ENCODE measurements around the gene CHI3L2. TPM values are rescaled to one million over a fixed set of nuclear protein-coding genes. Genes with fewer than 3 reads are reported as not detected.

Gene CHI3L2
- total RNA-seq, 1 donor from 2014 or later = 0.23 TPM

DNA sequence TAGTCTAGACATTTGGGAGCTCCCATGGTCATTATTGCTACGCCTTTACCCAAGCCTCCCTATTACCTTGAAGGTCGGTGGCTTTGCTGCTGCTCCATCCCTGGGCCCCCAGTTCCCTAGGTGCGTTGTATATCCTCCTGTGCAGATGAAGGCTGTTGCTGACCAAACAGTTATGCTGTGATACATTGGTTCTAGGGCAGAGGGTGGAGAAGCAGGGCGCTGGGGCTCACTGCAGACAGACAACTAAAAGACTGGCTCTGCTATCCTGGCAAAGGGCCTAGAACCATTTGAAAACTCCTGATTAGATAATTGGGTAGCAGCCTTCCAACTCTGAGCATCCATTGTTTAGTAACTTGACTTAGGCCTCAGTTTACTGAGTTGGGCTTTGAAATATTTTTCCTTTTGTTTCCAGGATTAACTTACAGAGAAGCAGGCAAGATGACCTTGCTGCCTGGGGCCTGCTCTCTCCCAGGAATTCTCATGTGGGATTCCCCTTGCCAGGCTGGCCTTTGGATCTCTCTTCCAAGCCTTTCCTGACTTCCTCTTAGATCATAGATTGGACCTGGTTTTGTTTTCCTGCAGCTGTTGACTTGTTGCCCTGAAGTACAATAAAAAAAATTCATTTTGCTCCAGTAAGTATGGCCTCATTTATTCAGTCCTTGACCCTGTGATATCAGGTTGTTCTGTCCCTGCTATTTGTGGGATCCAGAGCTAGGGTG, 15.5 kb downstream of the CHI3L2 start:
- no peak for ATAC-seq

DNA sequence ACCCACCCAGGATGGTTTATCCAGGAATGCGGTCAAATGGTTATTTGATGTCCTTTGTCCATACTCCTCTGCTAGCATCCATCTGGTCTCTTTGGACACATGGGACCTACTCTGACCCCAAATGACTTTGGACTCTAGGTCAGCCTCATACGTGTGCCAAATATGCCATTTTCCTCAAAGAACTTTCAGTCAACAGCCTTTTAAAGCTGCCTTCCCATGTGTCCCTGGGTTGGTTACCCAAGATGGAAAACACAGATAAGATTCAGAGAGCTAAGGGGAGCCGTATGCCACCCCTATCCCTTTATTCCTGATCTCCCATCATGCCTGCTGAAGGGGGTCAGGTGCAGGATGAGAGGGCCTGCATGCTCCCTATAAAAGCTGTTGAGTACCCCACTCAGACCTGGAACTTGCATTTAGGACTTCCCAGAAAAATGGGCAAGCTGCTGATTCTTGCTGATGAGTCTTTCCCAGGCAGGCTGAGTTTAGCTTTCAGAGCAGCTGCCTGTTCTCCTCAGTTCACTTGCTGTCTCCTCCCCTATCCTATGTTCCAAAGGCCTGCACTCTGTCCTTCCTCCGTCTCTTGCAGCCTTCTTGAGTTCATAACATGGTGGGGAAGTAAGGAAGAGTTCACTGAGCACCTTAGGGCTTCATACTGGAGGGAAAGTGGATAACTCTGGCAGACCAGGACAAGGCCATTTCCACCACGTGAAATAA, 19.8 kb downstream of the CHI3L2 start:
- no peak for ATAC-seq

More for the DNA sequence above, 15.5 kb downstream of the CHI3L2 start:
- no peak for DNase-seq (ENCODE audit: low spot score)

DNA sequence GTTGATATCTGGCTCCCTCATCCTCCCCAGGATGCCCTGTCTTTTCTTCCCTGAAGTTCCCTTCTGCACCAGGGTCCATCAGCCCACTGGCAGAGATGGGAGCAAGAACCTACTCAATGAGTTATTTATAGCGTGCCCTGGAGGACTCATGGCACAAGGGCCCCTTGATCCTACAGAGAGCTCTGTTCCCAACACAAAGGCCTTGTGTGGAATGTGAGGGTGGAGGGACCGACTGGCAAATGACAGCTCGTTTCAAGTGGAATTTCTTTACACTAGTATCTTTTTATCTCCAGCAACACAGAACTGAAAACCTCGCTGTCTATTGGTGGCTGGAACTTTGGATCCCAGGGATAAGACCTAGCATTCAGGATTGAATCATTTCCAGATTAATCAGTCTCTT, 22.4 kb downstream of the CHI3L2 start:
- DNase-seq (ENCODE audit: low spot score) = no peak
- ATAC-seq = no peak

More for the DNA sequence above, 19.8 kb downstream of the CHI3L2 start:
- no peak for DNase-seq (ENCODE audit: low spot score)

DNA sequence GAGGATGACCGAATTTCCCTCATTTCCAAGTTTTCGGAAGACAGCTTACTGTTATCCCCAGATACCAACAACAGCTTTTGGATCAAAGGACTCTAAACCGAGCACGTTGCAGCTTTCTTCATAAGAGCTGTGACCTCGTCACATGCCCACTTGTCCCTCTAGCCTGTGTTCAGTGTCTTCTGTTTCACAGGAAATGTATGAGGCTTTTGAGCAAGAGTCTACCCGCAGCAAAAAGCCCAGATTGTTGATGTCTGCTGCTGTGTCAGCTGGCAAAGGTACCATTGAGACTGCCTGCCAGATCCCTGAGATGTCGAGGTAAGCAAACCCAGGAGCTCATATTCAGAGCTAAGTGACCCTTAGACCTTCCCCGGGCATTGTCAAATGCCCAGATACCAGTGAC, 24.1 kb downstream of the CHI3L2 start:
- ATAC-seq = no peak
- no peak for DNase-seq (ENCODE audit: low spot score)

DNA sequence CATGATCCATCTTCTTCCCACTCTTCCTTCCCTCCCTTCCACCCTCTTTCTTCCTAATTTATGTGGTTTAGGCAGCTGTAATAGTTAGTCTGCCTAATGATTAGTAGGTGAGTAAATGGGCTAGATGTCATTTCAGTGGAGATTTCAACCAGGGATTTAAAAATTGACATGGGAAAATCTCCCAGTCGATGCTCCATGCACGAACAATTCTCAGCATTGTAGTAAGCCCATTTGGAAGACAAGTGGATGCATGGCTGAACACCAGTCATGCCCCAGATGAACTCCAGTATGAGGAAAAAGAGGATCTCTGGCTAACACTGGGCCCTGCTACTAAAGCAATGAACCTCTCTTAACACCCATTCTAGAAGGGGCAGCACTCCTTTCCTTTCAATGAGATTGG, 25.3 kb downstream of the CHI3L2 start:
- ATAC-seq = no peak

DNA sequence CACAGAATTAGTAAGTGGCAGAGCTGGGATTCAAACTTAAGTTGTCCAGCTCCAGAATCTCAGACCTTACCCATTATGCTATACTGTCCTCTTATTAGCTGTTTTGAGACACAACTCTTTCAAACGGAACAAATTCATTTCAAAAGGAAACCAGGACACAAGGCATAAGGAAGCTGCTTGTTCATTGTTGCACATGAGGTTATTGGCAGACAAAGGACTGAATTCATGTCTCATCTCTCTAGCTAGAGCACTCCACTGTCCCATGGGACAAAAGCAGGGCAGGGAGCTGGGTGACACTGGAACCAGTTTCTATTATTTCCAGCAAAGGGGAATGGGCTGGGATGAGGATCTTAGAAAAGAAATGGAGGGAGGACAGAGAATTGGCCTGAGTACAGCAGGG, 26.4 kb downstream of the CHI3L2 start:
- no peak for DNase-seq (ENCODE audit: low spot score)
- ATAC-seq = no peak

More for the DNA sequence above, 25.3 kb downstream of the CHI3L2 start:
- DNase-seq (ENCODE audit: low spot score) = no peak

DNA sequence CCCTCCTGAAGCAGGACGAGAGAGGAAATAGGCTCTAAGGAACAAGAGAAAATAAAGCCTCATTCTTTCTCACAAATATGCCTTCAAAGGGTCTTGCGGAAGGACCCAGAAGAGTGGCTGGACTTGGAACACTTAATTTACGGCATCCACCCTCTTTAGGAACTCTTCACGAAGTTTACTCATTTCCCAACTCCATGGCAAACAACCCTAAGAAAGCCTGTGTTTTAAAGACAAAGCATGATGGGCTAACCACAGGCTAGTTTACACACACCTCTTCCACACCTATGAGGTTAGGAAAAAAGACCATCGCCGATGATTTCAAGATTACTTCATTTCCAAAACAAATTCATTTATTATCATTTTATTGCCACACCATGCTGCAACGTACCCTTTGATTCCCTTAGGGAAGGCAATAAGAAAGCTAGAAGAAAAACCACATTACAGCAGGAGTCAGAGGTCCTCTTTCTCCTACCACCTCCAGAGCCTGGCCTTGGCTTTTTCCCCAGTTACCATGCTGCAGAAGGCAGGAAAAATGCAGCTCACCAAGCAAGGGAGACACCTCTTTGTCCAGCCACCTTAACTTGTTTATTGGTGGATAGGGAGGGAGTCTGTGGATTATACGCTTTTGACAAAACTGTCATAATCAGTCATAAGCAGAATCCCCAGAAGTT, 29.6 kb downstream of the CHI3L2 start:
- ATAC-seq (no peak), DNase-seq (ENCODE audit: low spot score) (no peak)

DNA sequence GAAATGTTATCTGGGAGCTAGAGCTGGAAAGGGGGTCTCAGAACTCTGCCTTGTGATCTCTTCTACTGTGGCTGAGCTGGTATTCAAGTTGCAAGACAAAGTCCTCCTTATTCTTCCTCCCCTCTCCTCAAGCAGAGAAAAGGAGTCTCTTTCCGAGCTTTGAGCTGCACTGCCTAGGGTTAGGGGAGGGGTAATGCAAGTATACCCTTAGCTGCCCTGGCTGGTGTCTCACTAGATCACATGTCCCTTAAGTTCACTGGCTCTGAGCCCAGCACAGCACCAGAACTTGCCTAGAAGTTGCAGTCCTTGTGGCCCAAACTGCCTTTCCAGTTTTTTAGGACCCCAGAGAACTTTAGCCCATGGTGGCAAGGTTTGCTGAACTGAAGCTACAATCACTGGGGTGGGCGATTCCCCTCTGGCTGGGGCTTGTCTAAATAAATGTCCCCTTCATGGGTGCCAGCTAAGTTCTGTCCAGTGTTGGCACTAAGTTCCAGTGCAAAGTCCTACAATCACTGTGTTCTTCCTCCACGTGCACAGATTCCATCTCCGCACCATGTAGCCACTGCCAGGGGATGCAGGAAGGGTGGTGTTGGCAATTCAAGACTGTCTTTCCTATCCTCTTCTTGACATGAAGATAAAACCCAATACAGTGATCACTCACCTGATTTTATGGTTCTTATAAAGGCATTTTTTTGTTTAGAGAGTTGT, 40.4 kb downstream of the CHI3L2 start:
- ATAC-seq (peak; percentile 92), DNase-seq (ENCODE audit: low spot score) (peak; percentile 70)

DNA sequence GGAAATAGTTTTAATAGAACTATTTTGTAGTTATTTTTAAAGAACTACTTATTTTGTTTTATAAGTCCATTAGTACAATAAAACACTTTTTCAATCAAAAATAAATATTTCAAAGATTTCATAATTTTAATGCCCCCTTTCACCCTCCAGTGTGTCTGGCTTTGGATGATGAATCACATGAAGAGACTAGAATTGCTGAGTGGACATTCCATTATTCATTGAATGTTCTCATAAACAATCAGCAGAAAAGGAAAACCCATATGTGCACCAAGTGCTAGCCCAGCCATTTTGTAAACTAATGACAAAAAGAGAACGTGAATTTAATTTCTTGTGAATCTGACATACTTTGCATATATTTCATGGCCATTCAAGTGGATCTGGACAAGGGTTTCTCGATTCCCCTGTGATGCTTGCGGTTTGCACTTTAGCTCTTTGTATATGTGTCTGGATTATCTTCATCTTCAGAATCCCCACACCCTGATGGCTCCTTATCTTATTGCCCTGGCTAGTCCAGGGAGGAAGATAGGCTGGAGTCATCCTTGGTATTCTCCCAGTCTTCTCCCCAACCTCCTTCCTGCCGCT, 42.4 kb downstream of the CHI3L2 start:
- ATAC-seq (no peak), DNase-seq (ENCODE audit: low spot score) (no peak)

DNA sequence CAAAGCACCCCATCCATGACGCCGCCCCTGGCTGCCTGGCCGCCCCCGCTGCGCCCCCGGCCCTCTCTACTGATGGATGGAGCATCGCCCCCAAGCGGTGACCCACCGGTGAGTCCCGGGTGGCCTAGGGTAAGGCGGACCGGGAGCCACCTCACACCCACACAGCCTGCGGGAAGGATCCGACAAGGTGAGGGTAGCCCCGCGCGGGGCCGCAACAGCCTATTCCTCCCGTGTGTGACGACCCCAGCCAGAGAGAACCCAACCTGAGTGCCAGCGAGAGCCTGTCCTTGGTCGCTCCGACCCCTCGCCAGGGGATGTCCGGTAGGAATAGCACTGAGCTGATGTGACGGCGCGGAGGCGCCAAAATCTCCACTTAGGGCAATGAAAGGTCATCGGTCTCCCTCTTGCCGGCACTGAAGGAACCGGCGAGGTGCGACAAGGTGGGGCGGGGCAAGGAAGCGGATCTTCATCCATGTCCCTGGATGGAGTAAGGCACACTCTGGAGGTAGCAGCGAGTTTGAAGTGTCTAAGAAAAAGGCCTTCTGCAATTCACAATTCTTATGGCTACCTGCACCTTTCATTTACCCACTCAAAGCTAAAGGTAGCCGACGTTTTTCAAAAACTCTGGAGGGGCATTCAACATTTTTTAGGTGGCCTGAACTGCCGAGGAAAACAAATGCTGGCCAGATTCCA, 43.4 kb downstream of the CHI3L2 start:
- ATAC-seq = no peak
- no peak for DNase-seq (ENCODE audit: low spot score)

DNA sequence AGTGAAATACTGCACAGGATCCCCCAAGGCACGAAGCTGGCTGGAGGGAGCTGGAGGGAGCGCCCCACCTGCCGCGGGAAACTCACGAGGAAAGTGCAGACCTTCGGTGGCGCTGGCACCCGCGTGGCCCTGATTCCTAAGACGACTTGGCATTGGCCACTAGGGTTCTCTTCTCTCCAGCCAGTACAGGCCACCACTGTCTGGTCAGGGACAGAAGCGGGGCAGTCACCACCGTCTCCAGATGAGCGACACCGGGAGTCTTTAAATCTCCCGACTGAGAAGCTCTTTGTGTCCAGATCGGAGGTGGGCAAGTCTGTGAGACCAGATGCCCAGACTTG, 43.9 kb downstream of the CHI3L2 start:
- DNase-seq (ENCODE audit: low spot score) (no peak), ATAC-seq (no peak)

DNA sequence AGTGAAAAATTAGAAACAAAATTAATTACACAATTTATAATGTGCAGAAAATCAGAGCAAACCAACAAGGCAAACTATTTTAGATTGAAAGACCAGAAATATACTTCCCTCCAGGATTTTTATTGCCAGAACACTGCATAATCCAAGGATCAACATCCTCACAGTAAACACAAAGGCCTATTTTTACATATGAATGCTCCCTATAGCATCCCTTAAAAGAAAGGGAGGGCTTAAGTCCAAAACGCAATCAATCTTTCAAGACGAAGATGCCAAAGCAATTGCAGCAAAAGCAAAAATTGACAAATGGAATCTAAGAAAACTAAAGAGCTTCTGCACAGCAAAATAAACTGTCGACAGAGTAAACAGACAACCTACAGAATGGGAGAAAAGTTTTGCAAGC, 44.6 kb downstream of the CHI3L2 start:
- no peak for ATAC-seq
- no peak for DNase-seq (ENCODE audit: low spot score)

DNA sequence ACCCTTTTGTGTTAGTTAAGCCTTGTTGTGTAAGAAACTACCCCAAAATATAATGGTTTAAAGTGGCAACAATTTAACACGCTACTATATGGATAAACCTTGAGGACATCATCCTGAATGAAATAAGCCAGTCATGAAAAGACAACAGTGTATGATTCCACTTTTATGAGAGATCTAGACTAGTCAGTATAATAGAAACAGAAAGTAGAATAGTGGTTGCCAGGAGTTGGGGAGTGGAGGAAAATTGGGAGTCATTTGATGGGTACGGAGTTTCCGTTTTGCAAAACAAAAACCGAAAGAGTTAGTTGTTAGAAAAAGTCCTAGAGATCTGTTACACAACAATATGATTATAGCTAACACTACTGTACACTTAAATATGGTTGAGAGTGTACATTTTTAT, 47.1 kb downstream of the CHI3L2 start:
- no peak for ATAC-seq
- no peak for DNase-seq (ENCODE audit: low spot score)

DNA sequence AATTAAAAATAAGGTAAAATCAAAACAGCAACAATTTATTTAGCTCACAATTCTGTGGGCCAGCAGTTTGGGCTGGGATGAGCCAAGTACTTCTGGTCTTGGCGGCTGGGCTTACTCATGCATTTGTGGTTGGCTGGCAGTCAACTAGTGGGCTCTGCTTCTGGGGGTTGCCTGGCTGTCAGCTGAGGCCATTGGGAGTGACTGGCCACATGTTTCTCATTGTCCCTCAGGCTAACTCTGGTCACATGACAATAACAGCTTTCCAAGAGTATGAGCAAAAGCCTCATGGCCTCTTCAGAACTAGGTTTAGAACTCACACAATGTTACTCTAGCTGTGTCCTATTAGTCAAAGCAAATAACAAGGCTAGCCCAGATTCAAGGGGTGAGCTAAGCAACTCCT, 47.6 kb downstream of the CHI3L2 start:
- ATAC-seq = no peak
- no peak for DNase-seq (ENCODE audit: low spot score)

DNA sequence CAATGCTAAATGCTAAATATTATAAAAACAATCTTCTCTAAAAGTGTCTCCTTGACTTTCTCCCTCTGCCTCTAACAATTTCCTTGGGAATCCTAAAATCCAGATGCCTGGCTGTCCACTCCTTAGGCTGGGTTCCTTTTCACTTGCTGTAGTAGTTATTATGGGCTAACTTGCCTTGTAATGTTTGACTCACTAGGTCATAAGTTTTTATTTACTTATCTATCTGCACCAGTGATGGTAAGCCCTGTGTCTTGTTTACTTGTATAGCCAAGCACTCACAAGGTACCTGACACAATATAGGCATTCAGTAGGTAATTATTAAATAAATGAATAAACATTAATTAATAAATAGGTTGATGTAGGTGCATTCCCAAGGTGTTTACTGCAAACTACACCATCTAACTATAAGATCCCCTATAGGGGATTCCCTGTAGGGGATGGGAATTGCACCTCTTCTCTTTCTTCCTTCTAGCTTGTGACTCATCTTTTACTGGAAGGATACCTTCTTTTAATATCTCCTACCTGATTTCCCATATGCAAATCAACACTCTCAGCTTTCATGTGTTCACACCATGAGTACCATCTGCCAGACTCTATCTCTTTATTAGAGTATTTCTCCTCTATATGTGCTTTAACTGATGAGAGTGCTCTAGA, 48.4 kb downstream of the CHI3L2 start:
- no peak for ATAC-seq
- no peak for DNase-seq (ENCODE audit: low spot score)

DNA sequence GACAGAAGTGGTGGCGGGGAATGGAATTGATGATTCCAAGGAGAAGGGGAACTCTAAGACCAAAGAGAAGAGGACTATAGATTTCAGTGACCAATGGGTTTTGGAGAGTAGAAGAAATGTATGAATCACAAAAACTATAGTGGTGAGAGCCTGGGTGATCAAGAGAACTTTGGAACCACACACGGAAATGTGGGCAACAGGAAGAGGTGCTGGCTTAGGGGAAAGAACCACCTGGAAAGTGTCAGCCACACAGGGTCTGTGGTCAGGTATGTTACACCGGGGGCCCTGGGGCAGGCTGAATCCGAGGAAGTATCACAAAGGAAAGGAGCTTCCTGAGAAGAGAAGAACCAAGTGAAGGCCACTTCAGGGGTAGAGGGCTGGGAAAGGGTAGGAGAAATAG, 51.6 kb downstream of the CHI3L2 start:
- no peak for ATAC-seq
- DNase-seq (ENCODE audit: low spot score) = no peak

DNA sequence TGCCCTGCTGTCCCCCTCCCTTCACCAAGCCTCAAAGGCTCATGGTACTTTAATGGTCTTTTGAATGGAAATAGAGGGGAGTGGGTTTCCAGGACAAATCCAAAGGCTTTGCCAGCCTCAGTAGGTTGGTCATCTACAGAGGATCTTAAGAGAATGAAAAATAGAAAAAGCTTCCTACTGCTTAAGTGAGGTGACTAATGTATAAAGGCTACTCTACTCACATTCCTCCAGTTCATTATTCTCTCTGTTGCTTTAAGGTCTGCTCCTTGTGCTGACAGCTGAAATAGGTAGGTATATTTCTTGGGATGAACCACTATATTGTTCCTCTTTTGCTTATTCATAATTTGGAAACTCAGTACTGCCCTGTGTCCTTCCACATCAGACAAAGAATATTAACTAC, 52.8 kb downstream of the CHI3L2 start:
- ATAC-seq (no peak), DNase-seq (ENCODE audit: low spot score) (no peak)

DNA sequence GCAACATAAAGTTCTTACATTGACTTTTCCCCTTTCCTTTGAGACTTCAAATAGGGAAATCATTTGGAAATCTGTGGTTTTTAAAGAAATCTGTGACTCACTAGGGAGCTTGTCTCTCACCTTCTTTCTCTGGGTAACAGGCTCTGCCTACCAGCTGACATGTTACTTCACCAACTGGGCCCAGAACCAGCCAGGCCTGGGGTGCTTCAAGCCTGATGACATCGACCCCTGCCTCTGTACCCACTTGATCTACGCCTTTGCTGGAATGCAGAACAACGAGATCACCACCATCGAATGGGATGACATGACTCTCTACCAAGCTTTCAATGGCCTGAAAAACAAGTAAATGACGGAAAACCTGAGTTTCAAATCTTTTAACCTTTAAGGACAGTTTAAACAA, 53.9 kb downstream of the CHI3L2 start:
- ATAC-seq (no peak), DNase-seq (ENCODE audit: low spot score) (no peak)

DNA sequence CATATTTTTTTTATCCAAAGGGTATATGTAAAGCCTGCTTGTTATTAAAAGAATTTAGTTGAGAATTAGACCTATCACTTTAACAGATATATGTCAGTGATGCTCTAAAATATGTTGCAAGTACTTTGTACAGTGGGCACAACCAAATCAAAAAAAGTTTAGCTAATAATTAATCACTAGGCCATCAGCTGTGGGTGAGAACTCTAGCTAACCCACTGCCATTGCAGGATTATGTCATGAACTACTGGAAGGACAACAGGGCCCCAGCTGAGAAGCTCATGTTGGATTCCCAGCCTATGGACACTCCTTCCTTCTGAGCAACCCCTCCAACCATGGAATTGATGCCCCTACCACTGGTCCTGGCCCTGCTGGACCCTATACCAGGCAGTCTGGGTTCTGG, 56.3 kb downstream of the CHI3L2 start:
- DNase-seq (ENCODE audit: low spot score) = no peak
- ATAC-seq = no peak

DNA sequence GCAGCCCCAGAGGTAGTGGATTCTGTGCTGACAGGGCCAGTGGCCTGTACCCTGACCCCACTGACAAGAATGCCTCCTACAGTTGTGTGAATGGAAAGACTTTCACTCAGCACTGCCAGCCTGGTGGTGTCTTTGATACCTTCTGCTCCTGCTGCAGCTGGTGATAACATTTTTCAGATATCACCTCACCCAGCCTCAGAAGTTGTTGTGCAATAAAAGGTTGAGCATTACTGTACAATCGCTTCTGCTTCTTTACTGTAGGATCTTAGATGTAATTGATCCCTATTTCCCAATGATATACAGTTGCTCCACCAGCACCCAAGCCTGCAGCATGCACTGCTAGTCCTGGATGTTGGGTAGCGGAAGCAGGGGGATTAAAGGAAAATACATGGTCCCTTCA, 58.4 kb downstream of the CHI3L2 start:
- ATAC-seq = no peak

More for the DNA sequence above, 58.4 kb downstream of the CHI3L2 start:
- no peak for DNase-seq (ENCODE audit: low spot score)

Measured in left lobe of liver (tissue), 2 donors.